ENCODE measurements around the gene CHAF1B. TPM values are rescaled to one million over a fixed set of nuclear protein-coding genes. Genes with fewer than 3 reads are reported as not detected.

Gene CHAF1B
- total and polyA plus RNA-seq, 10 of the 15 experiments (the other 5 are each of a cell fraction or from before 2014, with no cell fraction given), result 5.9 to 31.5 (median 17.3) TPM

GRCh38 chr21:36464590-36464989 lies 79.4 kb downstream of the CHAF1B start (continued):
- TF ChIP-seq, protein P1, sequence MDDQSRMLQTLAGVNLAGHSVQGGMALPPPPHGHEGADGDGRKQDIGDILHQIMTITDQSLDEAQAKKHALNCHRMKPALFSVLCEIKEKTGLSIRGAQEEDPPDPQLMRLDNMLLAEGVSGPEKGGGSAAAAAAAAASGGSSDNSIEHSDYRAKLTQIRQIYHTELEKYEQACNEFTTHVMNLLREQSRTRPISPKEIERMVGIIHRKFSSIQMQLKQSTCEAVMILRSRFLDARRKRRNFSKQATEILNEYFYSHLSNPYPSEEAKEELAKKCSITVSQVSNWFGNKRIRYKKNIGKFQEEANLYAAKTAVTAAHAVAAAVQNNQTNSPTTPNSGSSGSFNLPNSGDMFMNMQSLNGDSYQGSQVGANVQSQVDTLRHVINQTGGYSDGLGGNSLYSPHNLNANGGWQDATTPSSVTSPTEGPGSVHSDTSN (IDR thresholded peaks at IDR 0.05; ENCODE audit: insufficient replicate concordance, low read depth, low read length), result no peak
- TF ChIP-seq RB1 (IDR thresholded peaks at IDR 0.05; ENCODE audit: borderline replicate concordance) (no peak), CHD4 (IDR thresholded peaks at IDR 0.05) (no peak), MXI1 (IDR thresholded peaks at IDR 0.05; ENCODE audit: low read depth, low read length) (no peak), JUNB (IDR thresholded peaks at IDR 0.05) (no peak), MYB (IDR thresholded peaks at IDR 0.05; ENCODE audit: borderline replicate concordance, low read depth, low read length) (no peak), GABPA (IDR thresholded peaks at IDR 0.05; ENCODE audit: low read depth) (no peak), YY1 (IDR thresholded peaks at IDR 0.05; ENCODE audit: low read depth, low read length) (no peak)

DNA sequence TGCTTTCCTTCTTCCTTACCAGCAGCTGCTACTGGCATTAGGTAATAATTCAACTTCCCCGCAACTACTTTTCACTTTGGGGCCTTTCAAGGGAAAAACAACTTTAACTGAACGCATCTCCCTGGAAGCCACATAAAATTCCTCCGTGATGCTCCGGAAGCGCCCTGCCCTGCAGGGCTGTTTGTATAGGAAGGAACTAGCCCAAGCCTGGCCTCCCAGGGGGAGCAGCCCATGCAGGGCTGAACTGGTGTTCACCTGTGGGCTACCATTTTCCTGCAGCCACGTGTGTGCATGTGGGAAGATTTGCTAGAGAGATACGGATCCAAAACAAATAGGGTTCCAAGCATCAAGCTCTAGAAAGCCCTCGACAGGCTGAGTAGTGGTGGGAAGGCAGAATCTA lies 80.3 kb downstream of the CHAF1B start:
- ChIA-PET SMC1A (ENCODE audit: uncharacterized antibody, unreplicated experiment) (no interaction called here), RAD21 (ENCODE audit: unreplicated experiment) (no interaction called here), CTCF (no interaction called here), POLR2A (no interaction called here)
- Histone ChIP-seq H3K79me2 (ENCODE audit: control insufficient read depth, insufficient read depth, low read length) (no peaks in the 10 kb centered on the region), H3K27me3 (replicated peaks in 1 of 2; ENCODE audit: control insufficient read depth in 2 of 2, insufficient read depth in 2 of 2, low read length in 1 of 2) (no peaks in the 10 kb centered on the region), H3K9me3 (replicated peaks; ENCODE audit: control insufficient read depth, insufficient read depth, low read length) (no peaks in the 10 kb centered on the region), H3K4me2 (ENCODE audit: control insufficient read depth, insufficient read depth) (no peak overlapping the region), H3K9ac (ENCODE audit: control insufficient read depth, insufficient read depth, low read length) (no peak overlapping the region), H2AFZ (ENCODE audit: control insufficient read depth, low read depth, low read length) (no peak overlapping the region), H3K4me1 (ENCODE audit: control insufficient read depth, insufficient read depth, low read length) (no peaks in the 10 kb centered on the region), H3K36me3 (ENCODE audit: control insufficient read depth in 2 of 2, insufficient read depth in 2 of 2, low read length in 1 of 2) (no peaks in the 10 kb centered on the region), H3K4me3 (no peak overlapping the region), H4K20me1 (ENCODE audit: control insufficient read depth, insufficient read depth) (no peaks in the 10 kb centered on the region), H3K27ac (ENCODE audit: control insufficient read depth, insufficient read depth) (no peak overlapping the region)
- no peak for ATAC-seq
- 63% methylated on average over 8 of the region's 8 CpGs for WGBS (ENCODE audit: insufficient coverage, insufficient replicate concordance, low lambda C conversion rate, missing lambda C conversion rate)
- DNase-seq (ENCODE audit: low read depth, low spot score), result no peak
- in situ Hi-C loops (cut with MboI), result no loop called here
- no peak for FAIRE-seq
- no TSS peak for BruUV-seq (replicated peaks)
- TF ChIP-seq JUND (IDR thresholded peaks at IDR 0.05; ENCODE audit: low read depth, low read length) (no peak), RELA (IDR thresholded peaks at IDR 0.05; ENCODE audit: borderline replicate concordance, partially characterized antibody) (no peak), ZBTB40 (IDR thresholded peaks at IDR 0.05; ENCODE audit: borderline replicate concordance) (no peak), ETV6 (conservative IDR thresholded peaks at IDR 0.05 in 1 of 2, IDR thresholded peaks at IDR 0.05 in 1 of 2; ENCODE audit: borderline replicate concordance in 1 of 2, low read depth in 1 of 2) (no peak), ZNF384 (IDR thresholded peaks at IDR 0.05; ENCODE audit: borderline replicate concordance, low read depth, low read length) (no peak), NFYB (IDR thresholded peaks at IDR 0.05; ENCODE audit: insufficient read depth, low read depth, low read length) (no peak), PML (IDR thresholded peaks at IDR 0.05; ENCODE audit: low read length) (no peak), BCL11A (IDR thresholded peaks at IDR 0.05; ENCODE audit: low read depth, low read length) (no peak), CBX5 (IDR thresholded peaks at IDR 0.05; ENCODE audit: low read depth) (no peak)
- TF ChIP-seq, protein P2, sequence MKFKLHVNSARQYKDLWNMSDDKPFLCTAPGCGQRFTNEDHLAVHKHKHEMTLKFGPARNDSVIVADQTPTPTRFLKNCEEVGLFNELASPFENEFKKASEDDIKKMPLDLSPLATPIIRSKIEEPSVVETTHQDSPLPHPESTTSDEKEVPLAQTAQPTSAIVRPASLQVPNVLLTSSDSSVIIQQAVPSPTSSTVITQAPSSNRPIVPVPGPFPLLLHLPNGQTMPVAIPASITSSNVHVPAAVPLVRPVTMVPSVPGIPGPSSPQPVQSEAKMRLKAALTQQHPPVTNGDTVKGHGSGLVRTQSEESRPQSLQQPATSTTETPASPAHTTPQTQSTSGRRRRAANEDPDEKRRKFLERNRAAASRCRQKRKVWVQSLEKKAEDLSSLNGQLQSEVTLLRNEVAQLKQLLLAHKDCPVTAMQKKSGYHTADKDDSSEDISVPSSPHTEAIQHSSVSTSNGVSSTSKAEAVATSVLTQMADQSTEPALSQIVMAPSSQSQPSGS (IDR thresholded peaks at IDR 0.05; ENCODE audit: low read length), result no peak
- intact Hi-C loops (cut with micrococcal nuclease; ENCODE audit: unreplicated experiment), result no loop called here

Measured in GM12878 (cell line).